ENCODE results near the gene NPNT. TPM values are rescaled to one million over a fixed set of nuclear protein-coding genes. Genes with fewer than 3 reads are reported as not detected.

Gene NPNT
- total RNA-seq, 4 donors from 2014 or later = 15.6 to 53.8 (median 40.7) TPM

GRCh38 chr4:105900541-105900940 lies 5.3 kb downstream of the NPNT start:
- Histone ChIP-seq H3K36me3 (no peaks in the 10 kb centered on the region), H3K27ac (no peak overlapping the region), H3K9me3 (no peaks in the 10 kb centered on the region), H3K4me3 (no peak overlapping the region), H3K4me1 (peaks cover 0 to 17% (median 0%) of the 10 kb centered on the region in 4 donors), H3K27me3 (peaks cover 0 to 26% of the 10 kb centered on the region in 2 donors)
- 48 to 49% methylated on average over 2 of the region's 2 CpGs for WGBS, 2 donors
- DNase-seq (ENCODE audit: low spot score in 2 of 2) = no peak
- no peak for TF ChIP-seq POLR2A (IDR thresholded peaks at IDR 0.05)
- TF ChIP-seq EP300 (IDR thresholded peaks at IDR 0.05) = no peak
- TF ChIP-seq, protein P1, sequence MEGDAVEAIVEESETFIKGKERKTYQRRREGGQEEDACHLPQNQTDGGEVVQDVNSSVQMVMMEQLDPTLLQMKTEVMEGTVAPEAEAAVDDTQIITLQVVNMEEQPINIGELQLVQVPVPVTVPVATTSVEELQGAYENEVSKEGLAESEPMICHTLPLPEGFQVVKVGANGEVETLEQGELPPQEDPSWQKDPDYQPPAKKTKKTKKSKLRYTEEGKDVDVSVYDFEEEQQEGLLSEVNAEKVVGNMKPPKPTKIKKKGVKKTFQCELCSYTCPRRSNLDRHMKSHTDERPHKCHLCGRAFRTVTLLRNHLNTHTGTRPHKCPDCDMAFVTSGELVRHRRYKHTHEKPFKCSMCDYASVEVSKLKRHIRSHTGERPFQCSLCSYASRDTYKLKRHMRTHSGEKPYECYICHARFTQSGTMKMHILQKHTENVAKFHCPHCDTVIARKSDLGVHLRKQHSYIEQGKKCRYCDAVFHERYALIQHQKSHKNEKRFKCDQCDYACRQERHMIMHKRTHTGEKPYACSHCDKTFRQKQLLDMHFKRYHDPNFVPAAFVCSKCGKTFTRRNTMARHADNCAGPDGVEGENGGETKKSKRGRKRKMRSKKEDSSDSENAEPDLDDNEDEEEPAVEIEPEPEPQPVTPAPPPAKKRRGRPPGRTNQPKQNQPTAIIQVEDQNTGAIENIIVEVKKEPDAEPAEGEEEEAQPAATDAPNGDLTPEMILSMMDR (IDR thresholded peaks at IDR 0.05) = no peak

- Histone ChIP-seq H3K9me3 (no peaks in the 10 kb centered on the region), H3K36me3 (no peaks in the 10 kb centered on the region), H3K4me3 (no peak overlapping the region), H3K4me1 (peaks cover 0 to 4% (median 0%) of the 10 kb centered on the region in 4 donors), H3K27ac (no peak overlapping the region), H3K27me3 (peaks cover 0 to 5% of the 10 kb centered on the region in 2 donors)
- TF ChIP-seq, protein P1 (IDR thresholded peaks at IDR 0.05) = no peak
- TF ChIP-seq EP300 (IDR thresholded peaks at IDR 0.05) (no peak), POLR2A (IDR thresholded peaks at IDR 0.05) (no peak)
- WGBS, 2 donors = 78 to 81% methylated on average over 2 of the region's 2 CpGs
- DNase-seq (ENCODE audit: low spot score in 2 of 2) = no peak
These were observed 7.4 kb downstream of the NPNT start for GRCh38 chr4:105902550-105903262.

DNA sequence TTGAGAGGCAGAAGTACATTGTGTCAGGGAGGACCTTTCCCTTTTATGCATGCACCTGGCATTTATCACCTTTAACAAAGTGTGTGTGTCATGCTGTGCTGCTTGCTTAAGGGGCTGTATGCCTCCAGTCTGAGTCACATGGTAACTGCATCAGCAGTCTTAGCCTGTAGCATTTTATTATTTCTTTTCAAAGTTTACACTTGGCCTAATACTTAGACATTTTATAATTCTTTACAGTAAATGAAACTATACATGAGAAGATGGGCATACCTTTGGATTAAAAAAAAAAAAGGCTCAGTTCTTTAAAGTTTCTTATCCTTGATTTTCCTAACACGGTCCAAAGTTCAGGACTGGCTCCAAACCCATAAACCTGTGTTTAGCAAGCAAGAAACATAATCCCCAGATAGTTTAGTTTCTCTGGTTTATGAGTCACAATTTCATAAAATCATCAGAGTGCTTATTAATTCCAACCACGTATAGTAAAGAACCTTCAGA lies 14.6 kb downstream of the NPNT start:
- no peak for DNase-seq (ENCODE audit: low spot score in 2 of 2)
- H3K9me3 ChIP-seq = no peaks in the 10 kb centered on the region
- TF ChIP-seq EP300 (IDR thresholded peaks at IDR 0.05) (no peak), POLR2A (IDR thresholded peaks at IDR 0.05) (no peak)
- TF ChIP-seq, protein P1 (IDR thresholded peaks at IDR 0.05) = no peak
- 56 to 65% methylated on average over 2 of the region's 2 CpGs for WGBS, 2 donors
- H3K4me3 ChIP-seq = no peak overlapping the region
- H3K27me3 ChIP-seq = no peaks in the 10 kb centered on the region
- H3K27ac ChIP-seq = no peak overlapping the region
- H3K36me3 ChIP-seq = no peaks in the 10 kb centered on the region
- no peaks in the 10 kb centered on the region for H3K4me1 ChIP-seq

DNA sequence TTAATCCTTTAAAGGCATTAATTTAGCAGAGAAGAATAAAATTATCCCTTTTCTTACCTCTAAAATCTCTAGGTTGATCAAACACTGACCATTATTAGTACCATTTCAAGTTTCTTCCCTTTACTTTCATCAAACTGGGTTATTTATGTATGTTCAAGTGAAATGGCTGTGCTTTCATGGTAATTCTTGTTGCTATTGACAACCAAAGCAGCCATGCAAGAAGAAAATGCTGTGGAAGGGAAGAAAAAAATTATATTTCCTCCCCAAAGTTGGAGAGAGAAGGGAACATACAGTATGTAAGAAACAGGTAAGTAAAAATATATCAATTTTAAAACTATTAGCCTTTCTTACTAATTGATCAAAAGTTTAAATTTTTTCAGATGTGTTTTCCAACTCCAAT lies 16.2 kb downstream of the NPNT start:
- H3K4me3 ChIP-seq = no peak overlapping the region
- H3K27ac ChIP-seq = no peak overlapping the region
- H3K36me3 ChIP-seq = no peaks in the 10 kb centered on the region
- no peaks in the 10 kb centered on the region for H3K4me1 ChIP-seq
- no peaks in the 10 kb centered on the region for H3K27me3 ChIP-seq
- no peak for DNase-seq (ENCODE audit: low spot score in 2 of 2)
- no peaks in the 10 kb centered on the region for H3K9me3 ChIP-seq
- TF ChIP-seq POLR2A (IDR thresholded peaks at IDR 0.05) (no peak), EP300 (IDR thresholded peaks at IDR 0.05) (no peak)
- TF ChIP-seq, protein P1 (IDR thresholded peaks at IDR 0.05) = no peak

DNA sequence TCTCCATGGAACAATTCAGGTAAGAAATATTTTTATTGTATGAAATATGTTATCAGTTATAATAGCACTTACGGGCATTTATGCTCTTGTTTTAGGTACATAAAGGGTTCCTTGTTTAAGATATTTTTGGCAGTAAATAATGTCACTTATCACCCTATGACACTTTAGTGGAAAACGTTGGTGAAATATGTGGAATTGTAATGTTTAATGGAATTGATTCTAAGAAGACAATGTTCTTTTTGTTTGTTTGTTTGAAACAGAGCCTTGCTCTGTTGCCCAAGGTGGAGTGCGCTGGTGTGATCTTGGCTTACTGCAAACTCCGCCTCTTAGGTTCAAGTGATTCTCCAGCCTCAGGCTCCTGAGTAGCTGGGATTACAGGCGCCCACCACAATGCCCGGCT lies 17.4 kb downstream of the NPNT start:
- Histone ChIP-seq H3K27me3 (no peaks in the 10 kb centered on the region), H3K4me3 (no peak overlapping the region), H3K4me1 (no peaks in the 10 kb centered on the region), H3K27ac (no peak overlapping the region), H3K36me3 (no peaks in the 10 kb centered on the region), H3K9me3 (no peaks in the 10 kb centered on the region)
- DNase-seq (ENCODE audit: low spot score in 2 of 2) = no peak
- TF ChIP-seq EP300 (IDR thresholded peaks at IDR 0.05) (no peak), POLR2A (IDR thresholded peaks at IDR 0.05) (no peak)
- TF ChIP-seq, protein P1 (IDR thresholded peaks at IDR 0.05) = no peak
- WGBS, 2 donors = 69 to 78% methylated on average over 6 of the region's 6 CpGs

Measured in tibial nerve (tissue), 4 donors.